ENCODE measurements around the gene DCTN3. TPM values are rescaled to one million over a fixed set of nuclear protein-coding genes. Genes with fewer than 3 reads are reported as not detected.

The DCTN3 gene
- total RNA-seq, 1 donor from 2014 or later: 60.6 TPM

- no peak for DNase-seq
Measured at GRCh38 chr9:34623374-34624235, 3.3 kb upstream of the DCTN3 start.

- no peak for DNase-seq
Measured at GRCh38 chr9:34615132-34615531, 5.2 kb downstream of the DCTN3 start.

GRCh38 chr9:34612788-34613390 lies 7.4 kb downstream of the DCTN3 start:
- DNase-seq: peak; percentile 78

GRCh38 chr9:34611811-34612787 lies 8.2 kb downstream of the DCTN3 start, which contains the start of gene RPP25L:
TSS of gene RPP25L (minus strand) at chr9:34612097. CDS start at chr9:34611296, 801 bp downstream.
- peak; percentile 67 for DNase-seq

GRCh38 chr9:34611251-34611810 lies 9.0 kb downstream of the DCTN3 start:
- DNase-seq: no peak

GRCh38 chr9:34610434-34611206 lies 9.7 kb downstream of the DCTN3 start:
- no peak for DNase-seq

- no peak for DNase-seq
Measured at GRCh38 chr9:34607331-34607730, 13.0 kb downstream of the DCTN3 start.

GRCh38 chr9:34606905-34607304 lies 13.4 kb downstream of the DCTN3 start:
- DNase-seq: no peak

- no peak for DNase-seq
Measured at GRCh38 chr9:34606190-34606589, 14.1 kb downstream of the DCTN3 start.

- peak; percentile 80 for DNase-seq
Measured at GRCh38 chr9:34603610-34604231, 16.6 kb downstream of the DCTN3 start.

GRCh38 chr9:34601937-34602573 lies 18.2 kb downstream of the DCTN3 start:
- DNase-seq: no peak

GRCh38 chr9:34600908-34601307 lies 19.4 kb downstream of the DCTN3 start:
- no peak for DNase-seq

GRCh38 chr9:34599546-34599945 lies 20.7 kb downstream of the DCTN3 start:
- no peak for DNase-seq

GRCh38 chr9:34594177-34594576 lies 26.1 kb downstream of the DCTN3 start:
- no peak for DNase-seq

- DNase-seq: peak; percentile 47
Measured at GRCh38 chr9:34592895-34593601, 27.2 kb downstream of the DCTN3 start.

- no peak for DNase-seq
Measured at GRCh38 chr9:34591917-34592866, 28.1 kb downstream of the DCTN3 start.

- DNase-seq: peak; percentile 72
Measured at GRCh38 chr9:34591248-34591916, 28.9 kb downstream of the DCTN3 start.

Data from skin of body (tissue), 2 donors.